HG02571 (cell line): Measurements from ENCODE around the gene RUSC1.

Source experiments
- ATAC-seq: cut with Tn5 transposase; IDR thresholded peaks from one replicate; pipeline ENCODE4 v1.9.1; 2021; ENCODE audit warnings: mild to moderate bottlenecking, moderate library complexity; ENCODE audit not compliant: unreplicated experiment

The RUSC1 gene

GRCh38 chr1:155295183-155295941 lies 25.3 kb upstream of the RUSC1 start:
- ATAC-seq = no peak

- no peak for ATAC-seq
These were observed 24.8 kb upstream of the RUSC1 start for GRCh38 chr1:155295942-155296267.

- no peak for ATAC-seq
These were observed 24.0 kb upstream of the RUSC1 start for GRCh38 chr1:155296661-155297060.

- no peak for ATAC-seq
These were observed 23.3 kb upstream of the RUSC1 start for GRCh38 chr1:155297384-155297783.

GRCh38 chr1:155300024-155300423 lies 20.7 kb upstream of the RUSC1 start:
- no peak for ATAC-seq

GRCh38 chr1:155300553-155301329 lies 20.0 kb upstream of the RUSC1 start:
- ATAC-seq = no peak

- ATAC-seq = no peak
These were observed 19.3 kb upstream of the RUSC1 start, which contains the start of gene PKLR for GRCh38 chr1:155301342-155301841. TSS of gene PKLR (minus strand) at chr1:155301438. CDS start at chr1:155301395, 43 bp downstream.

- ATAC-seq = no peak
These were observed 16.1 kb upstream of the RUSC1 start for GRCh38 chr1:155304558-155305063.

- ATAC-seq = no peak
These were observed 14.8 kb upstream of the RUSC1 start for GRCh38 chr1:155305881-155306391.

- ATAC-seq = no peak
These were observed 13.4 kb upstream of the RUSC1 start for GRCh38 chr1:155307247-155307740.

- ATAC-seq = peak; percentile 95
These were observed 11.9 kb upstream of the RUSC1 start, which contains the start of gene FDPS for GRCh38 chr1:155308493-155309422. TSS of gene FDPS (plus strand) at chr1:155308866. CDS start at chr1:155309790, 924 bp downstream.

- no peak for ATAC-seq
These were observed 11.2 kb upstream of the RUSC1 start for GRCh38 chr1:155309423-155310021.

GRCh38 chr1:155313261-155313660 lies 7.4 kb upstream of the RUSC1 start:
- ATAC-seq = no peak

- no peak for ATAC-seq
These were observed 3.8 kb upstream of the RUSC1 start for GRCh38 chr1:155316922-155317321.

- no peak for ATAC-seq
These were observed 2.6 kb upstream of the RUSC1 start for GRCh38 chr1:155318082-155318481.

- ATAC-seq = no peak
These were observed 1.2 kb upstream of the RUSC1 start for GRCh38 chr1:155319536-155319935.

GRCh38 chr1:155320252-155320651 lies 442 bp upstream of the RUSC1 start:
- no peak for ATAC-seq

GRCh38 chr1:155321639-155322503 lies 1.2 kb downstream of the RUSC1 start:
- ATAC-seq = no peak

- no peak for ATAC-seq
These were observed 1.9 kb downstream of the RUSC1 start for GRCh38 chr1:155322571-155322952.
